Measurements from ENCODE around the gene SGCD.

Gene SGCD

GRCh38 chr5:156473269-156473908 is 146.4 kb downstream of the SGCD start:
- TF ChIP-seq CTCF (IDR thresholded peaks at IDR 0.05; ENCODE audit: low read depth, low read length): no peak
- no peak for TF ChIP-seq EZH2phosphoT487 (IDR thresholded peaks at IDR 0.05; ENCODE audit: low read depth)
- H3K9me3 ChIP-seq (ENCODE audit: insufficient read depth, low read length): no peaks in the 10 kb centered on the region
- no peaks in the 10 kb centered on the region for H3K36me3 ChIP-seq (replicated peaks; ENCODE audit: low read depth, low read length)
- no peak overlapping the region for H2AFZ ChIP-seq (ENCODE audit: low read depth, low read length)
- H3K4me1 ChIP-seq (ENCODE audit: low read length): no peaks in the 10 kb centered on the region
- H3K9ac ChIP-seq (ENCODE audit: low read length): no peak overlapping the region
- H3K4me2 ChIP-seq (ENCODE audit: low read length): no peak overlapping the region
- H3K79me2 ChIP-seq (ENCODE audit: low read length): no peaks in the 10 kb centered on the region
- no peaks in the 10 kb centered on the region for H4K20me1 ChIP-seq (ENCODE audit: insufficient read depth, low read length)
- H3K27me3 ChIP-seq (ENCODE audit: low read depth, low read length): no peaks in the 10 kb centered on the region
- H3K27ac ChIP-seq (ENCODE audit: low read length): no peak overlapping the region
- H3K4me3 ChIP-seq (ENCODE audit: low read length): no peak overlapping the region

DNA sequence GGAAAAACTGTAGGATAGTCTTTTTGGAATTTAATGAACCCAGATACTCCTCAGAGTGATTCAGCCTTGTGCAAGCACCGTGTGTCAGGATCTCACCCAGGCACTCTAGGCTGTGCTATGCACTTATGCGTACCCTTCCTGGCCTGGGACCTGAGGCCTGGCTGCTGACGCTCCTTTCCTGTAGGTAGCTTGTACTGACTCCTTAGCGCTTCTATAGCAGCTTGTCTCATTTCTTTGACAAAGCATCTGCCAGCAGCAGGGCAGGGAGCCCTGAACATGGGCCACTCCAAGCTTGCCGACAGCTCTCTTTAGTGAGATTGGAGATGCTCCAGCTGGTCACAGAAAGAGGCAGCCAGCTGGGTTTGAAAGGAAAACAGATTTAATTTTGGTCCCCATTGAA is 147.3 kb downstream of the SGCD start:
- no peaks in the 10 kb centered on the region for H4K20me1 ChIP-seq (ENCODE audit: insufficient read depth, low read length)
- H3K9ac ChIP-seq (ENCODE audit: low read length): no peak overlapping the region
- H3K27ac ChIP-seq (ENCODE audit: low read length): no peak overlapping the region
- no peaks in the 10 kb centered on the region for H3K36me3 ChIP-seq (replicated peaks; ENCODE audit: low read depth, low read length)
- TF ChIP-seq EZH2phosphoT487 (IDR thresholded peaks at IDR 0.05; ENCODE audit: low read depth): no peak
- no peak for TF ChIP-seq CTCF (IDR thresholded peaks at IDR 0.05; ENCODE audit: low read depth, low read length)
- H3K4me2 ChIP-seq (ENCODE audit: low read length): no peak overlapping the region
- no peaks in the 10 kb centered on the region for H3K27me3 ChIP-seq (ENCODE audit: low read depth, low read length)
- no peak overlapping the region for H3K4me3 ChIP-seq (ENCODE audit: low read length)
- no peak overlapping the region for H2AFZ ChIP-seq (ENCODE audit: low read depth, low read length)
- H3K79me2 ChIP-seq (ENCODE audit: low read length): no peaks in the 10 kb centered on the region
- no peaks in the 10 kb centered on the region for H3K9me3 ChIP-seq (ENCODE audit: insufficient read depth, low read length)
- no peaks in the 10 kb centered on the region for H3K4me1 ChIP-seq (ENCODE audit: low read length)

DNA sequence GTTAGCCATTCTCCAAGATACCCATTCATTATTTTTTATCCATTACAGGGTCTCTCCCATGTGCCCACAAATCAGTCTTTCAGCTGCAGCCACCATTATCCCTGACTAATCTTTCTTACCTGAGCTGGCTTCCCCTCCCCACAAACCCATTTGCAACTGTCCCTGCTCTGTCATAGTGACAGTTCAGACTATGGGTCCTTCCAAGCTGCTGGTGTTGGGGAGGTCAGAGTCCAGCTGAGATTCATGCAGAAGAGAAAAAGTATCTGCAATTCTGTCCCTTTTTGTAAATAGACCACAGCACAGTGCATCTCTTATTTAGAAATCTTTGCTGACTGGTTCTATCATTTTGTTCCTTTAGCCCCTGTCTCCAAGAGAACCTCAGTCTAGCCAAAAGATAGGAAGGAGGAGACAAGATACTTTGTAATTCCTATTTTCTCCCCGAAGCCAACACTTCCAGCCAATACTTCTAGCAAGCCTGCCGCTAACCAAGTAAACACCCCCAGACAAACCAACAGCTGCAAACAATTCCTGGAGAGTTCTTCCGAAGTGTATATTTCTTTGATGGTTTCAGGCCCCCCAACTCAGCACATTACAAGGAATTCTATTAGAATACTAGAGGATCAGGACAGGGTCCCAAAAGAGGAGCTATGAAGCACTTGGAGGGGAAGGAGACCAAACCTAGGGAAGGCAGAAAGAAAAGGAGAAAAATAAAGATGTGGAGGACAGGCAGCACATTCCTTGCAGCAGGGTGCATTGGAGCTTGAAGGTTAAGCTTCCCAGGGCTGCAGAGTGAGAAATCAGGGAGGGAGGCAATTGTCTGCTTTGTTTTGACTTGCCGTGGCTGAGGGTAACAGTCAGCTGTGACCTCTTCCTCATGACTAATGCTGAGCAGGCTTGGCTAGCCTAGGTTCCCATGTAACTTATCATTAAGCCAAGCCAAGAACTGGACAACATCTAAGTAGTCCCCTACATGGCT is 148.5 kb downstream of the SGCD start:
- Histone ChIP-seq H3K36me3 (replicated peaks; ENCODE audit: low read depth, low read length) (no peaks in the 10 kb centered on the region), H2AFZ (ENCODE audit: low read depth, low read length) (no peak overlapping the region), H3K4me3 (ENCODE audit: low read length) (no peak overlapping the region), H3K27me3 (ENCODE audit: low read depth, low read length) (no peaks in the 10 kb centered on the region), H3K9me3 (ENCODE audit: insufficient read depth, low read length) (no peaks in the 10 kb centered on the region), H3K27ac (ENCODE audit: low read length) (no peak overlapping the region), H3K4me2 (ENCODE audit: low read length) (no peak overlapping the region), H3K4me1 (ENCODE audit: low read length) (no peaks in the 10 kb centered on the region), H4K20me1 (ENCODE audit: insufficient read depth, low read length) (no peaks in the 10 kb centered on the region), H3K9ac (ENCODE audit: low read length) (no peak overlapping the region), H3K79me2 (ENCODE audit: low read length) (no peaks in the 10 kb centered on the region)
- no peak for TF ChIP-seq EZH2phosphoT487 (IDR thresholded peaks at IDR 0.05; ENCODE audit: low read depth)
- TF ChIP-seq CTCF (IDR thresholded peaks at IDR 0.05; ENCODE audit: low read depth, low read length): no peak

DNA sequence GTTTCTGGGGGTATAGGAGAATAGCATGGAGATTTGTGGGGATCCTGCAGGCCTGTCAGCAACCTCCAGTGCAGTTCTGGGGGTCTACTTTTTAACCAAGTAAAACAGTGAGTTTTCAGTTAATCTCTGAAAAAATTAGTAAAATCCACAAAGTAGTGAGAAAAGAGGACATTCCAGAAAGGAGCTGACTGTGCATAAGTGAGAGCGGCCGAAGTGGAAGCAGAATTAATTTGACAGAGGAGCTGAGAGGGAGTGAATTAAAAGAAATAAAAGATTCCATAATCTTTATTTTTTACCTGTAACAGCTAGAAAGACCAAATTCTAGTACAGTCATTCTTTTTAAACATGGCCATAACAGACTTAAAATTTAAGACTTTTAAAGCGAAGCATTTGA is 149.2 kb downstream of the SGCD start:
- Histone ChIP-seq H3K9ac (ENCODE audit: low read length) (no peak overlapping the region), H3K4me2 (ENCODE audit: low read length) (no peak overlapping the region), H2AFZ (ENCODE audit: low read depth, low read length) (no peak overlapping the region)

More for the DNA sequence above, 149.2 kb downstream of the SGCD start:
- Histone ChIP-seq H3K79me2 (ENCODE audit: low read length) (no peaks in the 10 kb centered on the region), H3K36me3 (replicated peaks; ENCODE audit: low read depth, low read length) (no peaks in the 10 kb centered on the region), H3K27me3 (ENCODE audit: low read depth, low read length) (no peaks in the 10 kb centered on the region), H3K4me1 (ENCODE audit: low read length) (no peaks in the 10 kb centered on the region), H3K27ac (ENCODE audit: low read length) (no peak overlapping the region), H3K4me3 (ENCODE audit: low read length) (no peak overlapping the region), H4K20me1 (ENCODE audit: insufficient read depth, low read length) (no peaks in the 10 kb centered on the region), H3K9me3 (ENCODE audit: insufficient read depth, low read length) (no peaks in the 10 kb centered on the region)
- TF ChIP-seq CTCF (IDR thresholded peaks at IDR 0.05; ENCODE audit: low read depth, low read length) (no peak), EZH2phosphoT487 (IDR thresholded peaks at IDR 0.05; ENCODE audit: low read depth) (no peak)
